MM.1S (cell line): Measurements from ENCODE around the gene DVL2.

Source experiments
- EZH2 ChIP-seq: fragments of 300-600 bp; sonication (generic); optimal IDR thresholded peaks from 2 replicates; pipeline ENCODE3; 2017; ENCODE audit warnings: low read depth, mild to moderate bottlenecking, antibody characterized with exemption, low read length, mixed read lengths
- EZH2phosphoT487 ChIP-seq: fragments of 300-600 bp; sonication (generic); IDR thresholded peaks from 2 replicates; pipeline ENCODE4 v1.6.1; 2018; ENCODE audit warnings: antibody characterized with exemption, low read length
- TF ChIP-seq, protein P1 (sequence below): fragments of 300-600 bp; sonication (generic); IDR thresholded peaks from 2 replicates; pipeline ENCODE4 v1.5.1; 2016; ENCODE audit warnings: antibody characterized with exemption, low read length, mixed read lengths

DNA sequence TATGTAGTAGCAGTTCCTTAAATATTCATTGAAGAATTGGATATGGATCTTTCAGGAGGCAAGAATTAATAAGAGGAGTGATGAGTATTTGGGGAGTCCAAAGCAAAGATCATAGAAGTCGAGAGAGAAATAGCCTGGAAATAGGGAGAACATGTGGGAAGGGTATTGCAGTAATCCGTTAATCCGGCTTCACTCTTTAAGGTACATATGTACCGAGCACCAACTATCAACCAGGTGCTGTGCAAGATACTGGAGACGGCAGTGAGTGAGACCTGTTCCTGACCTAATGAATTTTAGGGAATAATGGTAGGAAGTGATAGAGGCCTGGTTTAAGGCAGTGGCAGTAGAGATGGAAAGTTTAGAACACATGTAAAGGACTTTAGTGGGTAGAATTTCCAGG lies 18.8 kb upstream of the DVL2 start:
- TF ChIP-seq, protein P1, sequence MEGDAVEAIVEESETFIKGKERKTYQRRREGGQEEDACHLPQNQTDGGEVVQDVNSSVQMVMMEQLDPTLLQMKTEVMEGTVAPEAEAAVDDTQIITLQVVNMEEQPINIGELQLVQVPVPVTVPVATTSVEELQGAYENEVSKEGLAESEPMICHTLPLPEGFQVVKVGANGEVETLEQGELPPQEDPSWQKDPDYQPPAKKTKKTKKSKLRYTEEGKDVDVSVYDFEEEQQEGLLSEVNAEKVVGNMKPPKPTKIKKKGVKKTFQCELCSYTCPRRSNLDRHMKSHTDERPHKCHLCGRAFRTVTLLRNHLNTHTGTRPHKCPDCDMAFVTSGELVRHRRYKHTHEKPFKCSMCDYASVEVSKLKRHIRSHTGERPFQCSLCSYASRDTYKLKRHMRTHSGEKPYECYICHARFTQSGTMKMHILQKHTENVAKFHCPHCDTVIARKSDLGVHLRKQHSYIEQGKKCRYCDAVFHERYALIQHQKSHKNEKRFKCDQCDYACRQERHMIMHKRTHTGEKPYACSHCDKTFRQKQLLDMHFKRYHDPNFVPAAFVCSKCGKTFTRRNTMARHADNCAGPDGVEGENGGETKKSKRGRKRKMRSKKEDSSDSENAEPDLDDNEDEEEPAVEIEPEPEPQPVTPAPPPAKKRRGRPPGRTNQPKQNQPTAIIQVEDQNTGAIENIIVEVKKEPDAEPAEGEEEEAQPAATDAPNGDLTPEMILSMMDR, result no peak
- no peak for TF ChIP-seq EZH2
- TF ChIP-seq EZH2phosphoT487, result no peak
